GM06990 (cell line): ENCODE measurements around the gene UBE2U.
A peak's percentile ranks its signal among the peaks of the same experiment; 100 is the strongest.
"Not testable (repeated sequence)": the region's sequence is repeated elsewhere in the genome, so short reads cannot be mapped to it uniquely, and the experiment has no call there.

Experiments
- DNase-seq: peaks from one replicate; pipeline ENCODE4 v3.0.0-alpha.2; 2011; ENCODE audit not compliant: insufficient read length; ENCODE audit errors: extremely low read depth
- H3K27me3 ChIP-seq: replicated peaks from 2 replicates; pipeline ENCODE4 v1.6.0; 2011; ENCODE audit warnings: low read length; ENCODE audit not compliant: control insufficient read depth, insufficient read depth
- H3K36me3 ChIP-seq: 2 replicates; pipeline ENCODE4 v1.5.1; 2011; ENCODE audit warnings: low read length; ENCODE audit not compliant: control insufficient read depth, insufficient read depth
- H3K4me3 ChIP-seq: replicated peaks from 2 replicates; pipeline ENCODE4 v1.5.1; 2011; ENCODE audit warnings: low read depth, mild to moderate bottlenecking, control low read depth, low read length
- CTCF ChIP-seq: IDR thresholded peaks from 2 replicates; pipeline ENCODE4 v1.5.1; 2011; ENCODE audit warnings: low read length, control low read depth, mild to moderate bottlenecking, inconsistent platforms; ENCODE audit not compliant: insufficient read depth, poor library complexity, severe bottlenecking

The UBE2U gene

GRCh38 chr1:64246294-64246917 lies 43.0 kb downstream of the UBE2U start:
- Histone ChIP-seq H3K27me3 (no peaks in the 10 kb centered on the region; the same call in 1 of the 2 replicates), H3K4me3 (no peak overlapping the region), H3K36me3 (no peaks in the 10 kb centered on the region)
- no peak for DNase-seq
- peak; percentile 52 for TF ChIP-seq CTCF

GRCh38 chr1:64248065-64248464 lies 44.6 kb downstream of the UBE2U start:
- no peak for TF ChIP-seq CTCF
- Histone ChIP-seq H3K27me3 (no peaks in the 10 kb centered on the region; the same call in 1 of the 2 replicates), H3K36me3 (no peaks in the 10 kb centered on the region), H3K4me3 (no peak overlapping the region)
- DNase-seq = no peak

GRCh38 chr1:64250472-64250871 lies 47.0 kb downstream of the UBE2U start:
- not testable (repeated sequence) for H3K36me3 ChIP-seq, H3K4me3 ChIP-seq

GRCh38 chr1:64251971-64252370 lies 48.5 kb downstream of the UBE2U start:
- H3K27me3 ChIP-seq = no peaks in the 10 kb centered on the region; the same call in 1 of the 2 replicates
- no peak for DNase-seq
- no peaks in the 10 kb centered on the region for H3K36me3 ChIP-seq
- no peak overlapping the region for H3K4me3 ChIP-seq
- peak; percentile 20 for TF ChIP-seq CTCF

More at GRCh38 chr1:64250472-64250871, 47.0 kb downstream of the UBE2U start:
- not testable (repeated sequence) for H3K27me3 ChIP-seq, DNase-seq

GRCh38 chr1:64257233-64257632 lies 53.8 kb downstream of the UBE2U start:
- DNase-seq, H3K4me3 ChIP-seq, H3K27me3 ChIP-seq, H3K36me3 ChIP-seq: not testable (repeated sequence)

- H3K36me3 ChIP-seq, H3K27me3 ChIP-seq, H3K4me3 ChIP-seq, DNase-seq: not testable (repeated sequence)
These were observed 55.0 kb downstream of the UBE2U start for GRCh38 chr1:64258444-64258843.

- TF ChIP-seq CTCF = no peak
- DNase-seq = no peak
- no peak overlapping the region for H3K4me3 ChIP-seq
- no peaks in the 10 kb centered on the region for H3K36me3 ChIP-seq
- H3K27me3 ChIP-seq = no peaks in the 10 kb centered on the region
These were observed 59.9 kb downstream of the UBE2U start for GRCh38 chr1:64263335-64263734.
